WTC11 (cell line): ENCODE results near the gene RIN2. TPM values are rescaled to one million over a fixed set of nuclear protein-coding genes. Genes with fewer than 3 reads are reported as not detected.

Source experiments
- ATAC-seq: fragments of 200-7000 bp; cut with Tn5 transposase; 2 replicates; pipeline ENCODE4 v1.10.0; 2021; ENCODE audit warnings: mild to moderate bottlenecking, moderate library complexity
- CTCF ChIA-PET: fragments of 300-600 bp; sonication (Branson Sonifier 250); formaldehyde crosslinking; loops from one replicate; lab custom pipeline; 2021; ENCODE audit warnings: antibody characterized with exemption; lab: Charles Lee
- POLR2A ChIA-PET: fragments of 350-600 bp; sonication (Branson Sonifier 250); formaldehyde crosslinking; loops from one replicate; lab custom pipeline; 2021; ENCODE audit warnings: antibody characterized with exemption; lab: Charles Lee
- DNase-seq: peaks from one replicate; pipeline ENCODE4 v3.0.0; 2021; ENCODE audit warnings: low spot score
- H3K27ac Mint-ChIP-seq: 2 replicates; pipeline ENCODE4 v1.8.0; 2021; ENCODE audit warnings: mixed read lengths
- H3K27me3 Mint-ChIP-seq: 2 replicates; pipeline ENCODE4 v1.8.0; 2021; ENCODE audit warnings: low read depth, mild to moderate bottlenecking, moderate library complexity, mixed read lengths
- H3K36me3 Mint-ChIP-seq: 2 replicates; pipeline ENCODE4 v1.8.0; 2021; ENCODE audit warnings: mixed read lengths
- H3K4me1 Mint-ChIP-seq: 2 replicates; pipeline ENCODE4 v1.8.0; 2022; ENCODE audit warnings: mixed read lengths
- H3K4me3 Mint-ChIP-seq: 2 replicates; pipeline ENCODE4 v1.8.0; 2021; ENCODE audit warnings: mild to moderate bottlenecking, moderate library complexity, mixed read lengths
- H3K9me3 Mint-ChIP-seq: 2 replicates; pipeline ENCODE4 v1.8.0; 2021; ENCODE audit warnings: mixed read lengths
- CREB1 ChIP-seq: sonication (generic); formaldehyde crosslinking; IDR thresholded peaks from 2 replicates; pipeline ENCODE4 v1.8.0; 2023; ENCODE audit warnings: mild to moderate bottlenecking, missing genetic modification reagents
- CREM ChIP-seq: sonication (generic); formaldehyde crosslinking; IDR thresholded peaks from 2 replicates; pipeline ENCODE4 v1.8.1; 2022; ENCODE audit warnings: mild to moderate bottlenecking, missing genetic modification reagents, moderate library complexity
- CTCF ChIP-seq: fragments of 200-600 bp; IDR thresholded peaks from 2 replicates; pipeline ENCODE4 v1.8.0; 2022; ENCODE audit warnings: antibody characterized with exemption
- FOXK1 ChIP-seq: sonication (generic); formaldehyde crosslinking; IDR thresholded peaks from 2 replicates; pipeline ENCODE4 v1.8.0; 2022; ENCODE audit warnings: mild to moderate bottlenecking, moderate library complexity, missing genetic modification reagents
- FOXP1 ChIP-seq: sonication (generic); formaldehyde crosslinking; IDR thresholded peaks from 2 replicates; pipeline ENCODE4 v1.8.0; 2022; ENCODE audit warnings: missing genetic modification reagents, mild to moderate bottlenecking, moderate library complexity, borderline replicate concordance
- GTF2I ChIP-seq: fragments of 250-450 bp; sonication (Bioruptor Pico); conservative IDR thresholded peaks from 2 replicates; pipeline ENCODE4 v1.4.0; 2021; ENCODE audit warnings: mild to moderate bottlenecking
- IRF2 ChIP-seq: sonication (generic); formaldehyde crosslinking; IDR thresholded peaks from 2 replicates; pipeline ENCODE4 v1.8.0; 2022; ENCODE audit warnings: low read depth, missing genetic modification reagents, borderline replicate concordance
- TCF7 ChIP-seq: sonication (generic); formaldehyde crosslinking; IDR thresholded peaks from 2 replicates; pipeline ENCODE4 v1.8.0; 2022; ENCODE audit warnings: mild to moderate bottlenecking, low read depth, missing genetic modification reagents, moderate library complexity
- ZNF121 ChIP-seq: sonication (generic); formaldehyde crosslinking; IDR thresholded peaks from 2 replicates; pipeline ENCODE4 v1.8.0; 2023; ENCODE audit warnings: missing genetic modification reagents
- ZNF219 ChIP-seq: sonication (generic); formaldehyde crosslinking; IDR thresholded peaks from 2 replicates; pipeline ENCODE4 v1.8.0; 2023; ENCODE audit warnings: missing genetic modification reagents, mild to moderate bottlenecking, borderline replicate concordance
- ZNF317 ChIP-seq: sonication (generic); formaldehyde crosslinking; IDR thresholded peaks from 2 replicates; pipeline ENCODE4 v1.8.1; 2023; ENCODE audit warnings: low read depth, mild to moderate bottlenecking, moderate library complexity, missing genetic modification reagents, borderline replicate concordance
- total RNA-seq: library from RNA; stranded (reverse); gene quantifications from 3 replicates; pipeline ENCODE4 v1.2.3, GENCODE V29; 2021
- TF ChIP-seq, protein P1 (sequence below): sonication (generic); formaldehyde crosslinking; conservative IDR thresholded peaks from 2 replicates; pipeline ENCODE4 v1.8.1; 2023; ENCODE audit warnings: mild to moderate bottlenecking, low read depth, missing genetic modification reagents, moderate library complexity
- TF ChIP-seq, protein P2 (sequence below): sonication (generic); formaldehyde crosslinking; IDR thresholded peaks from 2 replicates; pipeline ENCODE4 v1.8.0; 2022; ENCODE audit warnings: mild to moderate bottlenecking, missing genetic modification reagents
- TF ChIP-seq, protein P3 (sequence below): sonication (generic); formaldehyde crosslinking; conservative IDR thresholded peaks from 2 replicates; pipeline ENCODE4 v1.8.1; 2022; ENCODE audit warnings: mild to moderate bottlenecking, missing genetic modification reagents
- TF ChIP-seq, protein P4 (sequence below): sonication (generic); formaldehyde crosslinking; IDR thresholded peaks from 2 replicates; pipeline ENCODE4 v1.8.0; 2022; ENCODE audit warnings: mild to moderate bottlenecking, missing genetic modification reagents

Gene RIN2
- total RNA-seq, 1 experiment from 2014 or later = 4.3 TPM

DNA sequence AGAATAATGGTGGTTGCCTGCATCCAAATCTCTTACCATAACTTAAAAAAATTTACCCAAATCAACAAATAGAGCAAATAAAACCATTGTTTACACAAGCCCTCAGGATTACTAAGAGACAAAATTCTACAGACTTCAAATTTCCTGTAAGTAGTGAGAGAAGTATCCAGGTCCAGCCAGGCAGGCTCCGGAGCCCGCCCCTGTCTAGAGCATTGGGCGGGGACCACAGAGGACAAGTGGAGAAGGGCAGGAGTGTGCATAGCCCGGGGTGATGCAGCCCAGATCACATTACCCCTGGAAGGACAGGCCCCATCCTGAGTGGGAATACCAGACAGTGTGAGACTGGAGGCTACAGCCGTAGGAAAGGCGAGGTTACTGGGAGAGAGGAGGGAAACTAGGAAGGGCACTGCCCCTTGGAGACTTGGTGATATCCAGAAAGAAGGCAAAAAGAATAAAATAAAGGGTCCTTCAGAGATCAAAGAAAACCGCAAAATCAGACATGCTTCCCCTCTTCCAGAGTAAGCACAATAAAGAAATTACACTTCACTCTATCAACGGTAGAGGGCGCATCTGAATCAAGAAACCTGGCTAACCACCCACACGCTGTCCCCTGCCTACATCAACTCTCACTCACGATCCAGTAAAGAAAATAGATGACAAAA is 26.6 kb downstream of the RIN2 start (continued):
- TF ChIP-seq, protein P1, sequence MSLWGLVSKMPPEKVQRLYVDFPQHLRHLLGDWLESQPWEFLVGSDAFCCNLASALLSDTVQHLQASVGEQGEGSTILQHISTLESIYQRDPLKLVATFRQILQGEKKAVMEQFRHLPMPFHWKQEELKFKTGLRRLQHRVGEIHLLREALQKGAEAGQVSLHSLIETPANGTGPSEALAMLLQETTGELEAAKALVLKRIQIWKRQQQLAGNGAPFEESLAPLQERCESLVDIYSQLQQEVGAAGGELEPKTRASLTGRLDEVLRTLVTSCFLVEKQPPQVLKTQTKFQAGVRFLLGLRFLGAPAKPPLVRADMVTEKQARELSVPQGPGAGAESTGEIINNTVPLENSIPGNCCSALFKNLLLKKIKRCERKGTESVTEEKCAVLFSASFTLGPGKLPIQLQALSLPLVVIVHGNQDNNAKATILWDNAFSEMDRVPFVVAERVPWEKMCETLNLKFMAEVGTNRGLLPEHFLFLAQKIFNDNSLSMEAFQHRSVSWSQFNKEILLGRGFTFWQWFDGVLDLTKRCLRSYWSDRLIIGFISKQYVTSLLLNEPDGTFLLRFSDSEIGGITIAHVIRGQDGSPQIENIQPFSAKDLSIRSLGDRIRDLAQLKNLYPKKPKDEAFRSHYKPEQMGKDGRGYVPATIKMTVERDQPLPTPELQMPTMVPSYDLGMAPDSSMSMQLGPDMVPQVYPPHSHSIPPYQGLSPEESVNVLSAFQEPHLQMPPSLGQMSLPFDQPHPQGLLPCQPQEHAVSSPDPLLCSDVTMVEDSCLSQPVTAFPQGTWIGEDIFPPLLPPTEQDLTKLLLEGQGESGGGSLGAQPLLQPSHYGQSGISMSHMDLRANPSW (CRISPR knock-in tag) = no peak

DNA sequence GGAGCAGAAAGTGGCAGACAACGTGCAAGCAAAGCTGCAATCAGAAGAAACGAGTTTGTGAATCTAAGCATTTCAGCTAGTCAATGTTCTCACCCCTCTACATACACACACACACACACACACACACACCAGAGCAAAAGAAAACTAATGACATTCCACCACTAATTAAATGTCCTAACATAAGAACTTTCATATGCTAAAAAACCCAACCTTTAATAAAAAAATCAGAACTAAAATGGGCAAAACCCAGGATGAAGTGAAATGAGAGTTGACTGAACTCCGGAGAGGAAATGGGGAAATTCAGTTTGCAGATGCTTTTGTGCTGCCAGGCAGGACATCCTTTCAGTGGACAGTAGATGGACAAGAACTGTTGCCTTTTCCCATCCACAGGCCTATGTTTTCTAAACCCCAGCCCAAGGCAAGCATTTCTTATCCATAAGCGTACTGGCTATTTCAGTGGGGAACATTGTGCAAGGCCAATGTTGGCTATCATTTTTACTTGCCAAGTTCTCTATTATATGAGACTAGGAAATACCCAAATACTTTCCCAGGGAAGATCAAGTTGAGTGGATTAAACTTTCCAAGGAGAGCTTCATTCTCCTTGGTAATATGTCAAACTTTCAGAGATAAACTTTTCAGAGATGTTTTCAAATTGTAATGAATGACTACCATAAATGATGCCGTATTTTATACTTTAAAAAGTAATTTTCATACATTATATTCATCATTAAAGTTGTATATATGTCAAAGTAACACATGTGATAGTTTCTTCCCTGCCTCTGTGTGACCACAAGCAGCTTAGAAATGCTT is 27.3 kb downstream of the RIN2 start:
- Mint-ChIP-seq H3K27ac (no peak overlapping the region), H3K4me3 (no peak overlapping the region), H3K36me3 (0 out of 2 replicates have a peak, but pooled peaks cover 3% of the 10 kb centered on the region), H3K27me3 (no peaks in the 10 kb centered on the region), H3K4me1 (peaks cover 31% of the 10 kb centered on the region), H3K9me3 (peaks cover 6% of the 10 kb centered on the region)
- DNase-seq (no peak), ATAC-seq (no peak)
- ChIA-PET POLR2A (no interaction called here), CTCF (interaction anchor here (1.0 to 1.6 kb wide), 4 partner anchors 8 to 232 kb away, joined by 3 to 9 read pairs (median 4); partner anchors contain the start of gene NAA20)
- TF ChIP-seq CTCF (peak; percentile 11; the same call in 1 of the 2 replicates), CREM (CRISPR knock-in tag) (no peak), ZNF219 (CRISPR knock-in tag) (no peak)

DNA sequence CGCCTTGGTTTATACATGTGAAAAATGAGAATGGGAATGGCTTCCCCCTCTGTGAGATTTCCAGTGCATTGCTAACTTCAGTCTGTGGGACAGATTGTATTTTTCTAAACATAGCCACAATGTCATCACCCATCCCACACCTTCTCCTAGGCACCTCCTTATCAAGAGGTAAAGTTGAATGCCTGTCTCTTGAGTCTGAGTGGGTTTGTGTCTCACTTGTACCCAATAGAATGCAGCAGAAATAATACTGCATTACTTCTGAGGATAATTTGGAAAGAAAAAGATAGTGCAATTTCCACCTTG is 27.9 kb downstream of the RIN2 start:
- H3K36me3 Mint-ChIP-seq = 0 out of 2 replicates have a peak, but pooled peaks cover 3% of the 10 kb centered on the region
- ChIA-PET POLR2A (no interaction called here), CTCF (interaction anchor here (1.0 to 1.6 kb wide), 3 partner anchors 12 to 231 kb away, joined by 4 to 9 read pairs (median 5); partner anchors contain the start of gene NAA20)
- ATAC-seq = no peak
- TF ChIP-seq CREB1 (CRISPR knock-in tag) (no peak), IRF2 (CRISPR knock-in tag) (no peak), TCF7 (CRISPR knock-in tag) (no peak), ZNF317 (CRISPR knock-in tag) (no peak), GTF2I (no peak), FOXP1 (CRISPR knock-in tag) (no peak), ZNF121 (CRISPR knock-in tag) (no peak), FOXK1 (CRISPR knock-in tag) (no peak)
- TF ChIP-seq, protein P2, sequence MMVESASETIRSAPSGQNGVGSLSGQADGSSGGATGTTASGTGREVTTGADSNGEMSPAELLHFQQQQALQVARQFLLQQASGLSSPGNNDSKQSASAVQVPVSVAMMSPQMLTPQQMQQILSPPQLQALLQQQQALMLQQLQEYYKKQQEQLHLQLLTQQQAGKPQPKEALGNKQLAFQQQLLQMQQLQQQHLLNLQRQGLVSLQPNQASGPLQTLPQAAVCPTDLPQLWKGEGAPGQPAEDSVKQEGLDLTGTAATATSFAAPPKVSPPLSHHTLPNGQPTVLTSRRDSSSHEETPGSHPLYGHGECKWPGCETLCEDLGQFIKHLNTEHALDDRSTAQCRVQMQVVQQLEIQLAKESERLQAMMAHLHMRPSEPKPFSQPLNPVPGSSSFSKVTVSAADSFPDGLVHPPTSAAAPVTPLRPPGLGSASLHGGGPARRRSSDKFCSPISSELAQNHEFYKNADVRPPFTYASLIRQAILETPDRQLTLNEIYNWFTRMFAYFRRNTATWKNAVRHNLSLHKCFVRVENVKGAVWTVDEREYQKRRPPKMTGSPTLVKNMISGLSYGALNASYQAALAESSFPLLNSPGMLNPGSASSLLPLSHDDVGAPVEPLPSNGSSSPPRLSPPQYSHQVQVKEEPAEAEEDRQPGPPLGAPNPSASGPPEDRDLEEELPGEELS (CRISPR knock-in tag) = no peak
- TF ChIP-seq, protein P3, sequence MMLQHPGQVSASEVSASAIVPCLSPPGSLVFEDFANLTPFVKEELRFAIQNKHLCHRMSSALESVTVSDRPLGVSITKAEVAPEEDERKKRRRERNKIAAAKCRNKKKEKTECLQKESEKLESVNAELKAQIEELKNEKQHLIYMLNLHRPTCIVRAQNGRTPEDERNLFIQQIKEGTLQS (CRISPR knock-in tag) = no peak
- TF ChIP-seq, protein P4, sequence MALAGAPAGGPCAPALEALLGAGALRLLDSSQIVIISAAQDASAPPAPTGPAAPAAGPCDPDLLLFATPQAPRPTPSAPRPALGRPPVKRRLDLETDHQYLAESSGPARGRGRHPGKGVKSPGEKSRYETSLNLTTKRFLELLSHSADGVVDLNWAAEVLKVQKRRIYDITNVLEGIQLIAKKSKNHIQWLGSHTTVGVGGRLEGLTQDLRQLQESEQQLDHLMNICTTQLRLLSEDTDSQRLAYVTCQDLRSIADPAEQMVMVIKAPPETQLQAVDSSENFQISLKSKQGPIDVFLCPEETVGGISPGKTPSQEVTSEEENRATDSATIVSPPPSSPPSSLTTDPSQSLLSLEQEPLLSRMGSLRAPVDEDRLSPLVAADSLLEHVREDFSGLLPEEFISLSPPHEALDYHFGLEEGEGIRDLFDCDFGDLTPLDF (CRISPR knock-in tag) = no peak
- H3K4me3 Mint-ChIP-seq = no peak overlapping the region
- H3K9me3 Mint-ChIP-seq = peaks cover 6% of the 10 kb centered on the region
- no peaks in the 10 kb centered on the region for H3K27me3 Mint-ChIP-seq
- H3K27ac Mint-ChIP-seq = no peak overlapping the region
- peaks cover 31% of the 10 kb centered on the region for H3K4me1 Mint-ChIP-seq
- DNase-seq = no peak
